HG02970 (cell line): Measurements from ENCODE around the gene KLKB1.
"Not testable (repeated sequence)": the region's sequence is repeated elsewhere in the genome, so short reads cannot be mapped to it uniquely, and the experiment has no call there.

ENCODE experiments used
- ATAC-seq: cut with Tn5 transposase; IDR thresholded peaks from one replicate; pipeline ENCODE4 v1.9.1; 2021; ENCODE audit warnings: mild to moderate bottlenecking, moderate library complexity, moderate number of reproducible peaks; ENCODE audit not compliant: unreplicated experiment, low FRiP score

Gene KLKB1

GRCh38 chr4:186260504-186261448 lies 33.5 kb downstream of the KLKB1 start:
- no peak for ATAC-seq

- no peak for ATAC-seq
Observed at GRCh38 chr4:186264660-186265059, 37.4 kb downstream of the KLKB1 start.

- ATAC-seq, result not testable (repeated sequence)
Observed at GRCh38 chr4:186265250-186265649, 37.9 kb downstream of the KLKB1 start.

- ATAC-seq, result no peak
Observed at GRCh38 chr4:186265683-186266652, 38.7 kb downstream of the KLKB1 start, which contains the start of gene F11. Gene F11, plus strand, starts transcription at chr4:186266189. Its CDS starts 948 bp downstream, at chr4:186267137.

- ATAC-seq, result no peak
Observed at GRCh38 chr4:186266729-186267456, 39.6 kb downstream of the KLKB1 start.

- ATAC-seq, result no peak
Observed at GRCh38 chr4:186271081-186271678, 43.9 kb downstream of the KLKB1 start.

GRCh38 chr4:186272699-186273391 lies 45.5 kb downstream of the KLKB1 start:
- no peak for ATAC-seq

GRCh38 chr4:186273392-186273789 lies 46.1 kb downstream of the KLKB1 start:
- ATAC-seq, result not testable (repeated sequence)

GRCh38 chr4:186283311-186283710 lies 56.0 kb downstream of the KLKB1 start:
- ATAC-seq, result no peak

GRCh38 chr4:186285147-186285546 lies 57.8 kb downstream of the KLKB1 start:
- no peak for ATAC-seq

GRCh38 chr4:186286581-186286980 lies 59.3 kb downstream of the KLKB1 start:
- no peak for ATAC-seq

- ATAC-seq, result no peak
Observed at GRCh38 chr4:186291256-186291890, 64.1 kb downstream of the KLKB1 start.

- no peak for ATAC-seq
Observed at GRCh38 chr4:186294160-186294559, 66.9 kb downstream of the KLKB1 start.

- no peak for ATAC-seq
Observed at GRCh38 chr4:186296481-186296880, 69.2 kb downstream of the KLKB1 start.

GRCh38 chr4:186297013-186297645 lies 69.8 kb downstream of the KLKB1 start:
- ATAC-seq, result no peak

GRCh38 chr4:186298031-186298647 lies 70.8 kb downstream of the KLKB1 start:
- no peak for ATAC-seq

- ATAC-seq, result no peak
Observed at GRCh38 chr4:186299291-186299690, 72.0 kb downstream of the KLKB1 start.
